RWPE2 (cell line): ENCODE data around the gene CD247.

Source experiments
- ATAC-seq: fragments of 200-7000 bp; cut with Tn5 transposase; 3 replicates; pipeline ENCODE4 v1.9.1; 2021; ENCODE audit warnings: low read depth
- DNase-seq: peaks from one replicate; pipeline ENCODE4 v3.0.0-alpha.2; 2020; ENCODE audit warnings: low spot score
- H3K27ac ChIP-seq: fragments of 450-650 bp; 2 replicates; pipeline ENCODE4 v1.5.1; 2017; ENCODE audit warnings: mild to moderate bottlenecking; ENCODE audit not compliant: poor library complexity, severe bottlenecking
- H3K27me3 ChIP-seq: fragments of 250-450 bp; sonication (Bioruptor Pico); 2 replicates; pipeline ENCODE4 v1.5.1; 2021; ENCODE audit warnings: mild to moderate bottlenecking, moderate library complexity; ENCODE audit not compliant: insufficient read depth, poor library complexity, severe bottlenecking
- H3K36me3 ChIP-seq: fragments of 250-450 bp; sonication (Bioruptor Pico); 2 replicates; pipeline ENCODE4 v1.5.1; 2020; ENCODE audit warnings: low read depth, mild to moderate bottlenecking, moderate library complexity
- H3K4me1 ChIP-seq: fragments of 250-450 bp; sonication (Bioruptor Pico); 2 replicates; pipeline ENCODE4 v1.5.1; 2021; ENCODE audit warnings: mild to moderate bottlenecking, moderate library complexity; ENCODE audit not compliant: insufficient read depth, poor library complexity, severe bottlenecking
- H3K4me3 ChIP-seq: fragments of 250-450 bp; sonication (Bioruptor Pico); 2 replicates; pipeline ENCODE4 v1.5.1; 2021; ENCODE audit warnings: mild to moderate bottlenecking, moderate library complexity; ENCODE audit not compliant: severe bottlenecking
- H3K9me3 ChIP-seq: fragments of 250-450 bp; sonication (Bioruptor Pico); 2 replicates; pipeline ENCODE4 v1.5.1; 2021; ENCODE audit warnings: mild to moderate bottlenecking, moderate library complexity; ENCODE audit not compliant: severe bottlenecking
- TF ChIP-seq, protein P1 (sequence below): fragments of 450-650 bp; IDR thresholded peaks from one replicate; pipeline ENCODE4 v1.5.1; 2017; ENCODE audit warnings: mild to moderate bottlenecking, moderate library complexity; ENCODE audit not compliant: poor library complexity, severe bottlenecking

CD247 gene

DNA sequence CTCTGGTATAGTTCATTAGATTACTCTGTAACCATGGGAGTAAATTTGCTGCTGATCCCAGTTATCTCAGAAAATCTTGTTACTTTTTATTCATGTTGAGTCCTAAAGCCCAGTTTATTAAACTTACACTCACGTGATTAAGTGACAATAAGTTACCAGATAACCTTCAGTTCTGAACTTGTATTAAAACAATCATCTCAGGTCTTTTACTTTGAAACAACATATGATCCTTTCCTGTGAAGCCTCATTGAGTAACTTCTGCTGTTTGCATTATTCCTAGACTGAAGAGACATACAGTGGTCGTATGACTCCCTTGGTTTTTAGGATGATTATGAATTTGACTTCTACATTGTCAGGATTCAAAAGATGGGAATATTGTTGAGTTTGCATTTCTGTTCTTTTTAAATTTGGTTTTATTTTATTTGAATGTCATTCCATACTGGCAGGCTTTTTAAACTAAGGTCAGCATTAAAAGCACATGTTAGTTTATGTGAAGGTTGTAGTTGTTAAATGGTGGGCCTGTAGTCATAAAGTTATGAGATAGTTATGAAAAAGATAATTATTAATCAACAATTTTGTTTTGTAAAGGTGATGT is 117.9 kb downstream of the CD247 start:
- DNase-seq (no peak), ATAC-seq (no peak)
- Histone ChIP-seq H3K36me3 (peaks cover 22% of the 10 kb centered on the region), H3K9me3 (no peaks in the 10 kb centered on the region), H3K4me1 (no peaks in the 10 kb centered on the region), H3K4me3 (no peak overlapping the region), H3K27ac (no peak overlapping the region), H3K27me3 (no peaks in the 10 kb centered on the region)
- TF ChIP-seq, protein P1, sequence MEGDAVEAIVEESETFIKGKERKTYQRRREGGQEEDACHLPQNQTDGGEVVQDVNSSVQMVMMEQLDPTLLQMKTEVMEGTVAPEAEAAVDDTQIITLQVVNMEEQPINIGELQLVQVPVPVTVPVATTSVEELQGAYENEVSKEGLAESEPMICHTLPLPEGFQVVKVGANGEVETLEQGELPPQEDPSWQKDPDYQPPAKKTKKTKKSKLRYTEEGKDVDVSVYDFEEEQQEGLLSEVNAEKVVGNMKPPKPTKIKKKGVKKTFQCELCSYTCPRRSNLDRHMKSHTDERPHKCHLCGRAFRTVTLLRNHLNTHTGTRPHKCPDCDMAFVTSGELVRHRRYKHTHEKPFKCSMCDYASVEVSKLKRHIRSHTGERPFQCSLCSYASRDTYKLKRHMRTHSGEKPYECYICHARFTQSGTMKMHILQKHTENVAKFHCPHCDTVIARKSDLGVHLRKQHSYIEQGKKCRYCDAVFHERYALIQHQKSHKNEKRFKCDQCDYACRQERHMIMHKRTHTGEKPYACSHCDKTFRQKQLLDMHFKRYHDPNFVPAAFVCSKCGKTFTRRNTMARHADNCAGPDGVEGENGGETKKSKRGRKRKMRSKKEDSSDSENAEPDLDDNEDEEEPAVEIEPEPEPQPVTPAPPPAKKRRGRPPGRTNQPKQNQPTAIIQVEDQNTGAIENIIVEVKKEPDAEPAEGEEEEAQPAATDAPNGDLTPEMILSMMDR = no peak

DNA sequence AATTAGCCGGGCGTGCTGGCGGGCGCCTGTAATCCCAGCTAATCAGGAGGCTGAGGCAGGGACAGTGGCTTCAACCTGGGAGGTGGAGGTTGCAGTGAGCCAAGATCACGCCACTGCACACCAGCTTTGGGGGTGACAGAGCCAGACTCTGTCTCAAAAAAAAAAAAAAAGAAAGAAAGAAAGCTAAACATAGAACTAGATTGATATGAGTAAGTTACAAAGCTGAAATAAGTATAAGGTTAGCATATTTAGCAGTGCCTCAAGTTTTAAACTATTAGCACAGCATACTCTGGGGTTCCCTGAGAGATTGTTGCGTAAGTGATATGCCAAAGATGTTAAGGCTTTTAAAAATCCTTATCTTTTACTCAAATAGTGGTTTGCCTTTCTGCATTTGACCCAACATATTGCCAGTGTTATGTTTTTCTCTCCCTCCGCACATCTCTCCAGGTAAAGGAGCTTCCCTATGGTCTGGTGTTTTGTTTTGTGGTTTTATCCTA is 126.1 kb downstream of the CD247 start:
- Histone ChIP-seq H3K27ac (no peak overlapping the region), H3K9me3 (no peaks in the 10 kb centered on the region), H3K36me3 (peaks cover 20% of the 10 kb centered on the region), H3K4me3 (no peak overlapping the region), H3K4me1 (no peaks in the 10 kb centered on the region), H3K27me3 (no peaks in the 10 kb centered on the region)
- ATAC-seq (no peak), DNase-seq (no peak)
- TF ChIP-seq, protein P1 = no peak

DNA sequence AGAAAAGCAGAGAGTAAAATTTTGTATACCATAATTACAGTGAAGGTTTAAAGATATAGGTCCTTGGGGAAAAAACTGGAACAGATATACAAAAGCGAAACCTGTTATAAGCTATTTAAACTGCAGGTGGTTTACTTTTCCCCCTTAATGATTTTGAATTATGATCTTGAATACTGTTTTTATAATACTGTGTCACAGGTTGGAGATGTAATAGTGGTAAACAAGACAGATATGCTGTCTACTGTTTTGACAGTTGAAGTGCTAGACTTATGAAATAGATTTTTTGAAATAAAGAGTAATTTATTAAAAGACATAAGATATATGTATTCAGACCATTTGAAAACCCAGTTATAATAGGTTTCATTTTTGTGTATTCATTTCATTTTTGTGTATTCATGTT is 129.4 kb downstream of the CD247 start:
- H3K27me3 ChIP-seq = no peaks in the 10 kb centered on the region
- H3K4me3 ChIP-seq = no peak overlapping the region
- DNase-seq (no peak), ATAC-seq (no peak)
- H3K36me3 ChIP-seq = peaks cover 20% of the 10 kb centered on the region
- no peaks in the 10 kb centered on the region for H3K9me3 ChIP-seq
- TF ChIP-seq, protein P1 = no peak
- no peaks in the 10 kb centered on the region for H3K4me1 ChIP-seq
- no peak overlapping the region for H3K27ac ChIP-seq

DNA sequence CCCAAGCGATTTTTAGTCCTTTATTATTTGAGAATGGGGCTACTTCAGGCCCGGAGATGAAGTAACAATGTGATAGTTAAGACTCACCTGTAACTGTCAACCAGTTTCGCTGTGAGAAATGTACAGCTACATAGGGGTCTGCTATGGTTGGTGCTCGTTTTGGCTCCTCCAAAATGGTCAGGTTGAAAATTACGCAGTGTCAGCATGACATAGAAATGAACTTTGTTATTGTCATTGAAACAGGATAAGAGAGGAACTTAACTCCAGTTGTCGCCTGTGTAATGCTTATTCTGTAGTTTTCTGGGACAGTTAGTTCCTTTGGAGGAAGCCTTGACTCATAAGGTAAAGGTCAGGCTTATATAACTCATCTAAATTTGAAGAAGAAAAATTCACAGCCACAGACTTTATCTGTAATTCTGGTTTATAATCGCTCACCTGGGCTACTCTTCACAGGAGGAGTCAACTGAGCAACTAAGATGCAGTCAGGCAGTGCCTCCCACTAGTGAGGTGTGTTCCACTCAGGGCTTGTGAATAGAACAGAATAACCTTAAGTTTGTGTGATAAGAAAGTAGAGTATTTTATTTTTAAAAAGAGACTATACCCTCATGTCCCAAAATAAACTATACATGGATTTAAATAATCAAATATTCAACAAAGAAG is 130.9 kb downstream of the CD247 start:
- Histone ChIP-seq H3K27ac (no peak overlapping the region), H3K9me3 (no peaks in the 10 kb centered on the region), H3K36me3 (peaks cover 13% of the 10 kb centered on the region), H3K4me1 (no peaks in the 10 kb centered on the region), H3K27me3 (no peaks in the 10 kb centered on the region), H3K4me3 (no peak overlapping the region)
- DNase-seq = no peak
- TF ChIP-seq, protein P1 = no peak
- ATAC-seq = no peak
